ENCODE results near the gene KCNJ3. TPM values are rescaled to one million over a fixed set of nuclear protein-coding genes. Genes with fewer than 3 reads are reported as not detected.

The KCNJ3 gene
- polyA plus RNA-seq, 4 donors = 3.0 to 6.9 (median 5.7) TPM

DNA sequence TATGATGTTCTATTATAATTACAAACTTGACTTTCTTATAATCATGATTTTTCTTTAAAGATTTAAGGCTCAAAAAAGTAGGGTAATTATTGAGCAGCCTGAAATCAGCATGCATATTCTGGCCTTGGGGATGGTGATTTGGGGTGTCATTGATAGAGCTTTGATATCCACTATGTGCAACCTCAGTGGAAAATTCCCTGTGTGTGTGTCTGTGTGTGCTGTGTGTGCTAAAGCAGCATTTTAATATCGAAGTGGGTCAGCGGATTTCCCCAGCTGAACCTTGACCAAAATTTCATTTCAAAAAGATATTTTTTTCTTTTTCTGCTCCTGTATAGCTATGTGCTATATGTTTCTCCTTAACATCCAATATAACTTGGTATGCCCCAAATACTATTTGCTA is 11.6 kb downstream of the KCNJ3 start:
- H3K4me3 ChIP-seq (ENCODE audit: low read depth in 1 of 3, low read length in 3 of 3) = no peak overlapping the region
- FAIRE-seq (no peak), DNase-seq (no peak)
- no peak overlapping the region for H3K27ac ChIP-seq (ENCODE audit: low read depth in 1 of 3, low read length in 2 of 3)
- 85 to 94% (median 89%) methylated on average over 2 of the region's 2 CpGs for WGBS, 3 donors
- H3K36me3 ChIP-seq (ENCODE audit: control insufficient read depth in 3 of 3, insufficient read depth in 2 of 3, low read depth in 1 of 3, low read length in 3 of 3) = no peaks in the 10 kb centered on the region
- H3K27me3 ChIP-seq (ENCODE audit: control insufficient read depth in 3 of 3, insufficient read depth in 3 of 3, low read length in 3 of 3) = no peaks in the 10 kb centered on the region
- peaks cover 1 to 3% (median 2%) of the 10 kb centered on the region in 3 donors for H3K4me1 ChIP-seq (ENCODE audit: control insufficient read depth in 3 of 3, insufficient read depth in 2 of 3, low read depth in 1 of 3, low read length in 2 of 3)
- no peaks in the 10 kb centered on the region for H3K9me3 ChIP-seq (ENCODE audit: control insufficient read depth in 2 of 2, insufficient read depth in 1 of 2, low read depth in 1 of 2, low read length in 1 of 2)

- no peak overlapping the region for H3K27ac ChIP-seq (ENCODE audit: low read depth in 1 of 3, low read length in 2 of 3)
- no peaks in the 10 kb centered on the region for H3K27me3 ChIP-seq (ENCODE audit: control insufficient read depth in 3 of 3, insufficient read depth in 3 of 3, low read length in 3 of 3)
- FAIRE-seq = no peak
- no peaks in the 10 kb centered on the region for H3K36me3 ChIP-seq (ENCODE audit: control insufficient read depth in 3 of 3, insufficient read depth in 2 of 3, low read depth in 1 of 3, low read length in 3 of 3)
- 91 to 97% (median 92%) methylated on average over 2 of the region's 2 CpGs for WGBS, 3 donors
- no peaks in the 10 kb centered on the region for H3K9me3 ChIP-seq (ENCODE audit: control insufficient read depth in 2 of 2, insufficient read depth in 1 of 2, low read depth in 1 of 2, low read length in 1 of 2)
- H3K4me1 ChIP-seq (ENCODE audit: control insufficient read depth in 3 of 3, insufficient read depth in 2 of 3, low read depth in 1 of 3, low read length in 2 of 3) = peaks cover 0 to 3% (median 2%) of the 10 kb centered on the region in 3 donors
- H3K4me3 ChIP-seq (ENCODE audit: low read depth in 1 of 3, low read length in 3 of 3) = no peak overlapping the region
- DNase-seq = no peak
Measured at GRCh38 chr2:154710685-154711084, 12.2 kb downstream of the KCNJ3 start.

DNA sequence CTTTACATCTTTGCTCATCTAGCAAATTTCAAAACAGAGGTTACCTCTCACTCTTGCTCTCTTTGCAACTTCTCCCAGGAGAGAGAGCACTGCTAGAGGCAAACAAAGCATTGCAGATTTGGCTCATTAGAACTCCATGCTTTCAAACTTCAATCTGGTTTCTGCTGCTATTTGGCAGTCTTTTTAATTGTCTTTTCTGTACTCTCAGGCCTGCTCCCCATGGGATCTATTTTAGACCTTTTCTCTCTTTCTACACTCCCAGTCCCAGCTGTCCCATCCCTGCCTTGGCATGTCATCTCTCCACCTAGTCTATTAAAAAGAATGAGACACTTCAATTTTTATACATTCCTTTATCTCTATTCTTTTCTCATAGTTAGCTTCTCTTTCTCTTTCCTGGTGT is 15.2 kb downstream of the KCNJ3 start:
- Histone ChIP-seq H3K4me3 (ENCODE audit: low read depth in 1 of 3, low read length in 3 of 3) (no peak overlapping the region), H3K36me3 (ENCODE audit: control insufficient read depth in 3 of 3, insufficient read depth in 2 of 3, low read depth in 1 of 3, low read length in 3 of 3) (no peaks in the 10 kb centered on the region), H3K27me3 (ENCODE audit: control insufficient read depth in 3 of 3, insufficient read depth in 3 of 3, low read length in 3 of 3) (no peaks in the 10 kb centered on the region), H3K27ac (ENCODE audit: low read depth in 1 of 3, low read length in 2 of 3) (no peak overlapping the region), H3K9me3 (ENCODE audit: control insufficient read depth in 2 of 2, insufficient read depth in 1 of 2, low read depth in 1 of 2, low read length in 1 of 2) (no peaks in the 10 kb centered on the region), H3K4me1 (ENCODE audit: control insufficient read depth in 3 of 3, insufficient read depth in 2 of 3, low read depth in 1 of 3, low read length in 2 of 3) (peaks cover 0 to 4% (median 3%) of the 10 kb centered on the region in 3 donors)
- DNase-seq = no peak
- FAIRE-seq = no peak

GRCh38 chr2:154720651-154721050 is 22.2 kb downstream of the KCNJ3 start:
- H3K9me3 ChIP-seq (ENCODE audit: control insufficient read depth in 2 of 2, insufficient read depth in 1 of 2, low read depth in 1 of 2, low read length in 1 of 2) = no peaks in the 10 kb centered on the region
- no peak overlapping the region for H3K27ac ChIP-seq (ENCODE audit: low read depth in 1 of 3, low read length in 2 of 3)
- no peak for DNase-seq
- no peaks in the 10 kb centered on the region for H3K27me3 ChIP-seq (ENCODE audit: control insufficient read depth in 3 of 3, insufficient read depth in 3 of 3, low read length in 3 of 3)
- no peaks in the 10 kb centered on the region for H3K36me3 ChIP-seq (ENCODE audit: control insufficient read depth in 3 of 3, insufficient read depth in 2 of 3, low read depth in 1 of 3, low read length in 3 of 3)
- 64 to 81% (median 68%) methylated on average over 2 of the region's 2 CpGs for WGBS, 3 donors
- no peak overlapping the region for H3K4me3 ChIP-seq (ENCODE audit: low read depth in 1 of 3, low read length in 3 of 3)
- FAIRE-seq = no peak
- peaks cover 0 to 2% (median 0%) of the 10 kb centered on the region in 3 donors for H3K4me1 ChIP-seq (ENCODE audit: control insufficient read depth in 3 of 3, insufficient read depth in 2 of 3, low read depth in 1 of 3, low read length in 2 of 3)

GRCh38 chr2:154724194-154724797 is 25.8 kb downstream of the KCNJ3 start:
- no peaks in the 10 kb centered on the region for H3K27me3 ChIP-seq (ENCODE audit: control insufficient read depth in 3 of 3, insufficient read depth in 3 of 3, low read length in 3 of 3)
- H3K4me1 ChIP-seq (ENCODE audit: control insufficient read depth in 3 of 3, insufficient read depth in 2 of 3, low read depth in 1 of 3, low read length in 2 of 3) = no peaks in the 10 kb centered on the region
- no peak overlapping the region for H3K27ac ChIP-seq (ENCODE audit: low read depth in 1 of 3, low read length in 2 of 3)
- WGBS, 3 donors = 17 to 53% (median 37%) methylated on average over 6 of the region's 6 CpGs
- H3K4me3 ChIP-seq (ENCODE audit: low read depth in 1 of 3, low read length in 3 of 3) = no peak overlapping the region
- H3K36me3 ChIP-seq (ENCODE audit: control insufficient read depth in 3 of 3, insufficient read depth in 2 of 3, low read depth in 1 of 3, low read length in 3 of 3) = no peaks in the 10 kb centered on the region
- DNase-seq (peak; percentile 75 to 92), FAIRE-seq (no peak)
- no peaks in the 10 kb centered on the region for H3K9me3 ChIP-seq (ENCODE audit: control insufficient read depth in 2 of 2, insufficient read depth in 1 of 2, low read depth in 1 of 2, low read length in 1 of 2)

GRCh38 chr2:154740361-154740760 is 41.9 kb downstream of the KCNJ3 start:
- Histone ChIP-seq H3K9me3 (ENCODE audit: control insufficient read depth in 2 of 2, insufficient read depth in 1 of 2, low read depth in 1 of 2, low read length in 1 of 2) (no peaks in the 10 kb centered on the region), H3K27ac (ENCODE audit: low read depth in 1 of 3, low read length in 2 of 3) (no peak overlapping the region), H3K4me1 (ENCODE audit: control insufficient read depth in 3 of 3, insufficient read depth in 2 of 3, low read depth in 1 of 3, low read length in 2 of 3) (no peaks in the 10 kb centered on the region), H3K27me3 (ENCODE audit: control insufficient read depth in 3 of 3, insufficient read depth in 3 of 3, low read length in 3 of 3) (no peaks in the 10 kb centered on the region), H3K4me3 (ENCODE audit: low read depth in 1 of 3, low read length in 3 of 3) (no peak overlapping the region), H3K36me3 (ENCODE audit: control insufficient read depth in 3 of 3, insufficient read depth in 2 of 3, low read depth in 1 of 3, low read length in 3 of 3) (no peaks in the 10 kb centered on the region)
- DNase-seq (no peak), FAIRE-seq (no peak)
- WGBS, 3 donors = 70 to 90% (median 89%) methylated on average over 2 of the region's 2 CpGs

GRCh38 chr2:154758871-154759270 is 60.4 kb downstream of the KCNJ3 start:
- no peaks in the 10 kb centered on the region for H3K9me3 ChIP-seq (ENCODE audit: control insufficient read depth in 2 of 2, insufficient read depth in 1 of 2, low read depth in 1 of 2, low read length in 1 of 2)
- no peaks in the 10 kb centered on the region for H3K27me3 ChIP-seq (ENCODE audit: control insufficient read depth in 3 of 3, insufficient read depth in 3 of 3, low read length in 3 of 3)
- FAIRE-seq (no peak), DNase-seq (no peak)
- H3K4me1 ChIP-seq (ENCODE audit: control insufficient read depth in 3 of 3, insufficient read depth in 2 of 3, low read depth in 1 of 3, low read length in 2 of 3) = no peaks in the 10 kb centered on the region
- H3K36me3 ChIP-seq (ENCODE audit: control insufficient read depth in 3 of 3, insufficient read depth in 2 of 3, low read depth in 1 of 3, low read length in 3 of 3) = no peaks in the 10 kb centered on the region
- WGBS, 3 donors = 82 to 100% (median 89%) methylated on average over 1 of the region's 1 CpG
- H3K4me3 ChIP-seq (ENCODE audit: low read depth in 1 of 3, low read length in 3 of 3) = no peak overlapping the region
- H3K27ac ChIP-seq (ENCODE audit: low read depth in 1 of 3, low read length in 2 of 3) = no peak overlapping the region

GRCh38 chr2:154762638-154763037 is 64.1 kb downstream of the KCNJ3 start:
- FAIRE-seq = no peak

GRCh38 chr2:154771664-154772284 is 73.3 kb downstream of the KCNJ3 start:
- H3K27me3 ChIP-seq (ENCODE audit: control insufficient read depth in 3 of 3, insufficient read depth in 3 of 3, low read length in 3 of 3) = no peaks in the 10 kb centered on the region
- H3K27ac ChIP-seq (ENCODE audit: low read depth in 1 of 3, low read length in 2 of 3) = no peak overlapping the region
- DNase-seq (no peak), FAIRE-seq (no peak)
- no peaks in the 10 kb centered on the region for H3K9me3 ChIP-seq (ENCODE audit: control insufficient read depth in 2 of 2, insufficient read depth in 1 of 2, low read depth in 1 of 2, low read length in 1 of 2)
- no peaks in the 10 kb centered on the region for H3K4me1 ChIP-seq (ENCODE audit: control insufficient read depth in 3 of 3, insufficient read depth in 2 of 3, low read depth in 1 of 3, low read length in 2 of 3)
- no peaks in the 10 kb centered on the region for H3K36me3 ChIP-seq (ENCODE audit: control insufficient read depth in 3 of 3, insufficient read depth in 2 of 3, low read depth in 1 of 3, low read length in 3 of 3)
- no peak overlapping the region for H3K4me3 ChIP-seq (ENCODE audit: low read depth in 1 of 3, low read length in 3 of 3)
- 83 to 93% (median 90%) methylated on average over 4 of the region's 4 CpGs for WGBS, 3 donors

More at GRCh38 chr2:154762638-154763037, 64.1 kb downstream of the KCNJ3 start:
- no peak overlapping the region for H3K27ac ChIP-seq (ENCODE audit: low read depth in 1 of 3, low read length in 2 of 3)
- no peaks in the 10 kb centered on the region for H3K9me3 ChIP-seq (ENCODE audit: control insufficient read depth in 2 of 2, insufficient read depth in 1 of 2, low read depth in 1 of 2, low read length in 1 of 2)
- no peaks in the 10 kb centered on the region for H3K4me1 ChIP-seq (ENCODE audit: control insufficient read depth in 3 of 3, insufficient read depth in 2 of 3, low read depth in 1 of 3, low read length in 2 of 3)
- DNase-seq = no peak
- H3K36me3 ChIP-seq (ENCODE audit: control insufficient read depth in 3 of 3, insufficient read depth in 2 of 3, low read depth in 1 of 3, low read length in 3 of 3) = no peaks in the 10 kb centered on the region
- no peak overlapping the region for H3K4me3 ChIP-seq (ENCODE audit: low read depth in 1 of 3, low read length in 3 of 3)
- no peaks in the 10 kb centered on the region for H3K27me3 ChIP-seq (ENCODE audit: control insufficient read depth in 3 of 3, insufficient read depth in 3 of 3, low read length in 3 of 3)
- 82 to 91% (median 86%) methylated on average over 2 of the region's 2 CpGs for WGBS, 3 donors

Data from small intestine (tissue), 7 donors.